H1 (cell line): ENCODE measurements around the gene DDX60. TPM values are rescaled to one million over a fixed set of nuclear protein-coding genes. Genes with fewer than 3 reads are reported as not detected.

Experiments used
- CTCF ChIA-PET: fragments of 300-600 bp; sonication (Branson Sonifier 250); formaldehyde crosslinking; loops from one replicate; lab custom pipeline; 2021; ENCODE audit not compliant: partially characterized antibody; lab: Charles Lee
- POLR2A ChIA-PET: fragments of 300-600 bp; sonication (Branson Sonifier 250); formaldehyde crosslinking; loops from one replicate; lab custom pipeline; 2021; ENCODE audit warnings: inconsistent platforms; ENCODE audit not compliant: partially characterized antibody; lab: Charles Lee
- DNase-seq, 2 experiments: peaks; one replicate each; pipeline versions ENCODE4 v3.0.0 to v3.0.0-alpha.2; 2010 to 2022; ENCODE audit warnings: low spot score in 2 of 2, low read depth in 1 of 2, mixed read lengths in 1 of 2
- FAIRE-seq: peaks from 2 replicates; lab custom pipeline; 2011; peaks lifted over from hg19 to GRCh38; lab: Jason Lieb, UNC
- H2AFZ ChIP-seq: 2 replicates; pipeline ENCODE4 v1.8.1; 2012; ENCODE audit warnings: low read length, inconsistent platforms
- H2AK5ac ChIP-seq: 2 replicates; pipeline ENCODE4 v1.6.1; 2013; ENCODE audit warnings: low read depth, low read length
- H2BK120ac ChIP-seq: replicated peaks from 2 replicates; pipeline ENCODE3; 2013; ENCODE audit warnings: low read depth, low read length, inconsistent platforms
- H2BK12ac ChIP-seq: 2 replicates; pipeline ENCODE4 v1.6.1; 2013; ENCODE audit warnings: low read depth, low read length
- H2BK15ac ChIP-seq: 2 replicates; pipeline ENCODE4 v1.6.1; 2013; ENCODE audit warnings: low read length
- H2BK20ac ChIP-seq: 2 replicates; pipeline ENCODE4 v1.6.1; 2013; ENCODE audit warnings: low read length
- H2BK5ac ChIP-seq: 2 replicates; pipeline ENCODE4 v1.6.1; 2013; ENCODE audit warnings: low read depth, low read length
- H3K14ac ChIP-seq: 2 replicates; pipeline ENCODE4 v1.6.1; 2013; ENCODE audit warnings: inconsistent platforms; ENCODE audit not compliant: insufficient read length
- H3K18ac ChIP-seq: 2 replicates; pipeline ENCODE4 v1.6.1; 2013; ENCODE audit warnings: low read length; ENCODE audit errors: extremely low read depth
- H3K23ac ChIP-seq: 2 replicates; pipeline ENCODE4 v1.6.1; 2013; ENCODE audit warnings: inconsistent platforms; ENCODE audit not compliant: insufficient read length
- H3K23me2 ChIP-seq: 2 replicates; pipeline ENCODE4 v1.6.1; 2013; ENCODE audit warnings: low read depth, low read length
- H3K27ac ChIP-seq: 2 replicates; pipeline ENCODE4 v1.6.1; 2011; ENCODE audit warnings: low read depth, low read length, inconsistent platforms
- H3K27me3 ChIP-seq, 4 experiments: replicated peaks in 1 of 4; 1 replicate in 1 of 4; 2 replicates in 3 of 4; pipeline versions ENCODE4 v1.6.1 to v1.8.1; 2011 to 2013; ENCODE audit warnings: low read length in 3 of 4, mild to moderate bottlenecking in 3 of 4, inconsistent platforms in 2 of 4, mixed read lengths in 2 of 4, moderate library complexity in 1 of 4; ENCODE audit not compliant: control insufficient read depth in 3 of 4, insufficient read depth in 3 of 4; ENCODE audit errors: extremely low read depth in 1 of 4
- H3K36me3 ChIP-seq, 4 experiments: 2 replicates each; pipeline versions ENCODE4 v1.6.1 to v1.8.1; 2011 to 2013; ENCODE audit warnings: mild to moderate bottlenecking in 4 of 4, low read length in 3 of 4, moderate library complexity in 2 of 4, control low read depth in 1 of 4, inconsistent platforms in 1 of 4; ENCODE audit not compliant: insufficient read depth in 4 of 4, control insufficient read depth in 2 of 4
- H3K4ac ChIP-seq: replicated peaks from 2 replicates; pipeline ENCODE3; 2013; ENCODE audit warnings: low read length, low read depth, mixed read lengths, inconsistent platforms; ENCODE audit not compliant: insufficient read length
- H3K4me1 ChIP-seq, 4 experiments: replicated peaks in 1 of 4; 1 replicate in 1 of 4; 2 replicates in 3 of 4; pipeline versions ENCODE4 v1.6.1 to v1.8.1; 2011 to 2013; ENCODE audit warnings: low read length in 3 of 4, inconsistent platforms in 2 of 4, mixed read lengths in 1 of 4; ENCODE audit not compliant: insufficient read depth in 4 of 4, control insufficient read depth in 3 of 4
- H3K4me2 ChIP-seq, 2 experiments: 2 replicates each; pipeline versions ENCODE4 v1.6.1 to v1.8.1; 2011 to 2013; ENCODE audit warnings: low read depth in 2 of 2, low read length in 2 of 2, control low read depth in 1 of 2, inconsistent platforms in 1 of 2, mild to moderate bottlenecking in 1 of 2; ENCODE audit not compliant: insufficient read depth in 1 of 2
- H3K4me3 ChIP-seq, 4 experiments: fragments of 200-600, 300-600 bp in 1 of 4; sonication (generic), shearing (Covaris generic), sonication (Bioruptor Twin) in 1 of 4; 2 replicates each; pipeline versions ENCODE4 v1.5.1 to v1.8.1; 2011 to 2016; ENCODE audit warnings: low read length in 4 of 4, low read depth in 3 of 4, control low read depth in 2 of 4, inconsistent platforms in 2 of 4, mild to moderate bottlenecking in 2 of 4, mixed read lengths in 1 of 4, moderate library complexity in 1 of 4; ENCODE audit not compliant: insufficient read depth in 2 of 4; ENCODE audit errors: extremely low read depth in 1 of 4
- H3K56ac ChIP-seq: replicated peaks from 2 replicates; pipeline ENCODE3; 2013; ENCODE audit warnings: low read depth, mild to moderate bottlenecking, mixed read lengths, low read length, inconsistent platforms; ENCODE audit not compliant: insufficient read length
- H3K79me1 ChIP-seq: 2 replicates; pipeline ENCODE4 v1.6.1; 2013; ENCODE audit warnings: low read depth, low read length, control low read depth
- H3K79me2 ChIP-seq, 2 experiments: 2 replicates each; pipeline versions ENCODE4 v1.6.1 to v1.8.1; 2012 to 2013; ENCODE audit warnings: low read length in 2 of 2, mild to moderate bottlenecking in 2 of 2, inconsistent platforms in 1 of 2; ENCODE audit not compliant: insufficient read depth in 2 of 2, control insufficient read depth in 1 of 2
- H3K9ac ChIP-seq, 4 experiments: replicated peaks in 1 of 4; 1 replicate in 1 of 4; 2 replicates in 3 of 4; pipeline versions ENCODE4 v1.6.1 to v1.8.1; 2011 to 2013; ENCODE audit warnings: low read depth in 3 of 4, low read length in 3 of 4, control low read depth in 2 of 4, mild to moderate bottlenecking in 2 of 4, moderate library complexity in 2 of 4, inconsistent platforms in 1 of 4; ENCODE audit errors: extremely low read depth in 1 of 4
- H3K9me3 ChIP-seq, 2 experiments: 2 replicates each; pipeline versions ENCODE4 v1.6.1 to v1.8.1; 2012 to 2013; ENCODE audit warnings: mild to moderate bottlenecking in 2 of 2, moderate library complexity in 2 of 2, control low read depth in 1 of 2, inconsistent platforms in 1 of 2, low read depth in 1 of 2, low read length in 1 of 2, mixed read lengths in 1 of 2; ENCODE audit not compliant: insufficient read depth in 2 of 2
- H4K20me1 ChIP-seq, 2 experiments: replicated peaks in 1 of 2; 2 replicates each; pipeline versions ENCODE3 to v1.8.1; 2011 to 2013; ENCODE audit warnings: inconsistent platforms in 2 of 2, low read length in 2 of 2, mild to moderate bottlenecking in 1 of 2; ENCODE audit not compliant: insufficient read depth in 2 of 2, control insufficient read depth in 1 of 2
- H4K5ac ChIP-seq: 2 replicates; pipeline ENCODE4 v1.6.1; 2013; ENCODE audit warnings: low read length, low read depth, mixed read lengths, inconsistent platforms; ENCODE audit not compliant: insufficient read length
- H4K8ac ChIP-seq: 2 replicates; pipeline ENCODE4 v1.8.0; 2013; ENCODE audit warnings: mild to moderate bottlenecking, moderate library complexity, low read length, inconsistent platforms; ENCODE audit not compliant: insufficient read depth; ENCODE audit errors: extremely low read depth
- H4K91ac ChIP-seq: replicated peaks from 2 replicates; pipeline ENCODE3; 2013; ENCODE audit warnings: low read length, mixed read lengths, inconsistent platforms; ENCODE audit not compliant: insufficient read length
- EP300 ChIP-seq, 2 experiments: IDR thresholded peaks; 1 replicate in 1 of 2; 2 replicates in 1 of 2; pipeline ENCODE4 v1.6.1; 2011 to 2012; ENCODE audit warnings: low read depth in 2 of 2, low read length in 2 of 2, mild to moderate bottlenecking in 2 of 2, borderline replicate concordance in 1 of 2, inconsistent platforms in 1 of 2, moderate library complexity in 1 of 2
- JUN ChIP-seq: IDR thresholded peaks from 2 replicates; pipeline ENCODE4 v1.6.1; 2011; ENCODE audit warnings: low read depth, mild to moderate bottlenecking, improper control_type of control experiment, low read length
- KDM1A ChIP-seq: fragments of 200-600, 300-600 bp; sonication (generic); IDR thresholded peaks from 2 replicates; pipeline ENCODE4 v1.7.1; 2016; ENCODE audit warnings: mild to moderate bottlenecking, low read length, borderline replicate concordance
- RFX5 ChIP-seq: IDR thresholded peaks from 2 replicates; pipeline ENCODE4 v1.6.1; 2011; ENCODE audit warnings: low read depth, low read length, improper control_type of control experiment, borderline replicate concordance
- TEAD4 ChIP-seq: IDR thresholded peaks from 2 replicates; pipeline ENCODE4 v1.6.1; 2012; ENCODE audit warnings: low read depth, low read length, inconsistent platforms, mixed read lengths
- WGBS, 2 experiments: shearing (Covaris generic) in 1 of 2; methylation state at CpG; one replicate each; pipeline versions ENCODE4 v1.1.6 to v1.1.7; 2013 to 2015; ENCODE audit warnings: low lambda C conversion rate in 2 of 2, mixed read lengths in 2 of 2, inconsistent platforms in 1 of 2, low coverage in 1 of 2, missing lambda C conversion rate in 1 of 2; ENCODE audit not compliant: insufficient replicate concordance in 2 of 2, insufficient coverage in 1 of 2, insufficient read length in 1 of 2; ENCODE audit errors: extremely low coverage in 1 of 2, missing lambda C conversion rate in 1 of 2; 5-methylcytosine and 5-hydroxymethylcytosine counted together
- polyA plus RNA-seq, 7 experiments: library from polyadenylated mRNA; depleted of rRNA in 3 of 7; stranded (reverse) in 5 of 7; unstranded in 2 of 7; fragments of >200 nt in 5 of 7; fragments of 200-250 nt in 2 of 7; gene quantifications; 1 replicate in 5 of 7; 2 replicates in 1 of 7; 4 replicates in 1 of 7; pipeline versions ENCODE4 v1.2.1 to v1.2.3, GENCODE V29; 2011 to 2013; ENCODE audit warnings: missing spikeins in 2 of 7, mixed read lengths in 2 of 7
- total RNA-seq: library from RNA; stranded (reverse); fragmentation: NEBNext Ultra II Directional; extraction: Animal tissue kit (Norgen Biotek cat#: 25700); gene quantifications from 2 replicates; pipeline ENCODE4 v1.2.1, GENCODE V29; 2021

Gene DDX60
- total and polyA plus RNA-seq, 2 of the 8 experiments (the other 6 are each of a cell fraction or from before 2014, with no cell fraction given): 1.00 to 1.6 TPM

- Histone ChIP-seq H3K4me1 (peaks cover 0 to 3% (median 0%) of the 10 kb centered on the region in 4 experiments; a peak in 2 of 7 replicates), H2AK5ac (no peak overlapping the region), H3K27me3 (no peaks in the 10 kb centered on the region), H4K91ac (no peak overlapping the region), H3K56ac (no peak overlapping the region), H4K5ac (no peak overlapping the region), H2AFZ (no peak overlapping the region), H3K36me3 (no peaks in the 10 kb centered on the region), H3K79me1 (no peaks in the 10 kb centered on the region), H3K9me3 (no peaks in the 10 kb centered on the region), H2BK20ac (no peak overlapping the region), H3K14ac (no peak overlapping the region), H3K18ac (no peak overlapping the region), H2BK12ac (no peak overlapping the region), H2BK15ac (no peak overlapping the region), H3K4ac (no peak overlapping the region), H3K9ac (no peak overlapping the region), H3K79me2 (no peaks in the 10 kb centered on the region), H3K4me3 (no peak overlapping the region), H2BK5ac (no peak overlapping the region), H3K23me2 (no peaks in the 10 kb centered on the region), H3K23ac (no peak overlapping the region), H3K4me2 (no peak overlapping the region), H4K20me1 (no peaks in the 10 kb centered on the region), H2BK120ac (no peak overlapping the region), H3K27ac (no peak overlapping the region), H4K8ac (no peak overlapping the region)
- TF ChIP-seq EP300 (IDR thresholded peaks at IDR 0.05; ENCODE audit: borderline replicate concordance in 1 of 2, low read depth in 2 of 2, low read length in 2 of 2) (no peak), JUN (no peak), TEAD4 (no peak), RFX5 (no peak), KDM1A (no peak)
- ChIA-PET POLR2A (no interaction called here), CTCF (interaction anchor here (0.6 kb wide), 1 partner anchor 1088 kb away, joined by 4 read pairs; no protein-coding TSS in a partner anchor)
- DNase-seq: no peak
- FAIRE-seq: no peak
- 90% methylated on average over 1 of the region's 1 CpG; no CpG with 5 or more reads in 1 of the 2 experiments for WGBS, 2 experiments
Observed at GRCh38 chr4:168274871-168275270, 43.7 kb downstream of the DDX60 start.
